Mucosa of rectum (tissue), 2 donors: Measurements from ENCODE around the gene LANCL2.

Experiments used
- H3K27ac ChIP-seq, 2 donors: one replicate each; pipeline ENCODE4 v1.7.0; 2013; ENCODE audit warnings: inconsistent platforms in 2 of 2, low read depth in 2 of 2, low read length in 2 of 2
- H3K27me3 ChIP-seq, 2 donors: one replicate each; pipeline ENCODE4 v1.7.0; 2013; ENCODE audit warnings: low read length in 2 of 2; ENCODE audit not compliant: control insufficient read depth in 2 of 2, insufficient read depth in 2 of 2
- H3K36me3 ChIP-seq, 2 donors: one replicate each; pipeline ENCODE4 v1.7.0; 2013; ENCODE audit warnings: low read length in 2 of 2; ENCODE audit not compliant: control insufficient read depth in 2 of 2, insufficient read depth in 2 of 2
- H3K4me1 ChIP-seq, 2 donors: one replicate each; pipeline ENCODE4 v1.7.0; 2013; ENCODE audit warnings: low read length in 2 of 2, mild to moderate bottlenecking in 1 of 2; ENCODE audit not compliant: control insufficient read depth in 2 of 2, insufficient read depth in 2 of 2
- H3K4me3 ChIP-seq, 2 donors: one replicate each; pipeline ENCODE4 v1.7.0; 2013; ENCODE audit warnings: low read length in 2 of 2
- H3K9ac ChIP-seq, 2 donors: one replicate each; pipeline ENCODE4 v1.7.0; 2013; ENCODE audit warnings: low read length in 2 of 2, low read depth in 1 of 2, mild to moderate bottlenecking in 1 of 2
- H3K9me3 ChIP-seq, 2 donors: one replicate each; pipeline ENCODE4 v1.7.0; 2013; ENCODE audit warnings: low read length in 2 of 2; ENCODE audit not compliant: control insufficient read depth in 2 of 2
- donor health status: healthy.
- donor health status: Normal muscosa, but diverticular disease.

LANCL2 gene, protein sequence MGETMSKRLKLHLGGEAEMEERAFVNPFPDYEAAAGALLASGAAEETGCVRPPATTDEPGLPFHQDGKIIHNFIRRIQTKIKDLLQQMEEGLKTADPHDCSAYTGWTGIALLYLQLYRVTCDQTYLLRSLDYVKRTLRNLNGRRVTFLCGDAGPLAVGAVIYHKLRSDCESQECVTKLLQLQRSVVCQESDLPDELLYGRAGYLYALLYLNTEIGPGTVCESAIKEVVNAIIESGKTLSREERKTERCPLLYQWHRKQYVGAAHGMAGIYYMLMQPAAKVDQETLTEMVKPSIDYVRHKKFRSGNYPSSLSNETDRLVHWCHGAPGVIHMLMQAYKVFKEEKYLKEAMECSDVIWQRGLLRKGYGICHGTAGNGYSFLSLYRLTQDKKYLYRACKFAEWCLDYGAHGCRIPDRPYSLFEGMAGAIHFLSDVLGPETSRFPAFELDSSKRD

GRCh38 chr7:55365205-55365674, at the start of gene LANCL2:
LANCL2 (plus strand) TSS chr7:55365337; CDS start chr7:55366026, 689 bp downstream.
- Histone ChIP-seq H3K9ac (peak within 1 kb of the TSS; percentile 92 to 96), H3K4me1 (peaks cover 9 to 13% of the 10 kb centered on the region in 2 donors), H3K36me3 (no peaks in the 10 kb centered on the region), H3K9me3 (no peaks in the 10 kb centered on the region), H3K27ac (peak within 1 kb of the TSS; percentile 94), H3K27me3 (no peaks in the 10 kb centered on the region), H3K4me3 (peak within 1 kb of the TSS; percentile 97 to 98)

GRCh38 chr7:55325371-55325792, 39.8 kb upstream of the LANCL2 start:
- Histone ChIP-seq H3K4me3 (no peak overlapping the region), H3K4me1 (peaks cover 0 to 3% of the 10 kb centered on the region in 2 donors), H3K9ac (no peak overlapping the region), H3K36me3 (no peaks in the 10 kb centered on the region), H3K27ac (no peak overlapping the region), H3K9me3 (no peaks in the 10 kb centered on the region), H3K27me3 (no peaks in the 10 kb centered on the region)

DNA sequence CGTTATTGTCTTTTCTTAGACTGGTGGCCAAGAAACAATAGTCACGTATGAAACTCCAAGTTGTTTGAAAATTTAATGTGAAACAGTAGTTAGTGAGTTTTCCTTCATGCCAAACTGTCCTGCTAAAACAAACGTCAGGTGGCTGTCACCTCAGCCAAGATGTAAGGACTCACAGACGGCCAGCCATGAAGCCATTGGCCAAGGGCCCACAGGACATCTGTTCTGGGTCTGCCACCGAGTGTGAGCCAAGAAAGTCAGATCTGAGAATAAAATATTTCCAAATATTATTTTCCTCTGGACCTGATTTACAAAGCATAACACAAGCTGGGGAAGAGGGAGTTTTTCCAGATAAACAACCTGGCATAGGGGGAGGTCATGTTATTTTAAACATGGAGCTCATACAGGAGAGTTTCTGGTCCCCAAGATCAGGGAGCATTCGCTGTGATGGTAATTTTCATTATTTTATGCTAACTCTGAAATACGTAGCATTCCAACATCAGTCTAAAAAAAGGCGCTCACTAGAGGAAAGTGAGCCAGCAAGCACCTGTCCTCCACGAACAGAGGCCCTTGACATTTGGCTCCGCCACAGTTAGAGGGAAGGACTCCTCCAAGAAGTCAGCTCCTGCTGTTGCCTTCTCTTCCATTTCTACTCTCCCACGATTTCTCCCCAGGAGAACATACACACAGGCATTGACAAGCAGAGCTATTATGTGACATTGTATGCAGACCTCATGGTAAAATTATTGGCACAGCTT, 38.9 kb upstream of the LANCL2 start:
- Histone ChIP-seq H3K27ac (no peak overlapping the region), H3K9me3 (no peaks in the 10 kb centered on the region), H3K27me3 (no peaks in the 10 kb centered on the region)

GRCh38 chr7:55326945-55327626, 38.1 kb upstream of the LANCL2 start:
- Histone ChIP-seq H3K27ac (no peak overlapping the region), H3K9me3 (no peaks in the 10 kb centered on the region), H3K27me3 (no peaks in the 10 kb centered on the region), H3K9ac (no peak overlapping the region), H3K36me3 (no peaks in the 10 kb centered on the region), H3K4me1 (peaks cover 0 to 3% of the 10 kb centered on the region in 2 donors), H3K4me3 (no peak overlapping the region)

More for the DNA sequence above, 38.9 kb upstream of the LANCL2 start:
- no peaks in the 10 kb centered on the region for H3K36me3 ChIP-seq
- no peak overlapping the region for H3K4me3 ChIP-seq
- H3K9ac ChIP-seq: no peak overlapping the region
- H3K4me1 ChIP-seq: peaks cover 0 to 3% of the 10 kb centered on the region in 2 donors

GRCh38 chr7:55335151-55335550, 30.0 kb upstream of the LANCL2 start:
- H3K36me3 ChIP-seq: no peaks in the 10 kb centered on the region
- no peaks in the 10 kb centered on the region for H3K4me1 ChIP-seq
- no peak overlapping the region for H3K4me3 ChIP-seq
- H3K9ac ChIP-seq: no peak overlapping the region
- no peaks in the 10 kb centered on the region for H3K27me3 ChIP-seq
- no peak overlapping the region for H3K27ac ChIP-seq
- H3K9me3 ChIP-seq: no peaks in the 10 kb centered on the region

DNA sequence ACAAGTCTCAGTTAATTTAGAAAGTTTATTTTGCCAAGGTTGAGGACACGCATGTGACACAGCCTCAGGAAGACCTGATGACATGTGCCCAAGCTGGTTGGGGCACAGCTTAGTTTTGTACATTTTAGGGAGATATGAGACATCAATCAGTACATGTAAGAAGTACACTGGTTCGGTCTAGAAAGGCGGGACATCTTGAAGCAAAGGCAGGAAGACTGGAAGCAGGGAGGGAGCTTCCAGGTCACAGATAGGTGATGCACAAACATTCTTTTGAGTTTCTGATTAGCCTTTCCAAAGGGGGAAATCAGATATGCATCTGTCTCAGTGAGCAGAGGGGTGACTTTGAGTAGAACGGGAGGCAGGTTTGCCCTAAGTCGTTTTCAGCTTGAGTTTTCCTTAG, 29.4 kb upstream of the LANCL2 start:
- Histone ChIP-seq H3K9ac (no peak overlapping the region), H3K4me3 (no peak overlapping the region), H3K36me3 (no peaks in the 10 kb centered on the region), H3K27ac (no peak overlapping the region), H3K9me3 (no peaks in the 10 kb centered on the region), H3K27me3 (no peaks in the 10 kb centered on the region), H3K4me1 (no peaks in the 10 kb centered on the region)

DNA sequence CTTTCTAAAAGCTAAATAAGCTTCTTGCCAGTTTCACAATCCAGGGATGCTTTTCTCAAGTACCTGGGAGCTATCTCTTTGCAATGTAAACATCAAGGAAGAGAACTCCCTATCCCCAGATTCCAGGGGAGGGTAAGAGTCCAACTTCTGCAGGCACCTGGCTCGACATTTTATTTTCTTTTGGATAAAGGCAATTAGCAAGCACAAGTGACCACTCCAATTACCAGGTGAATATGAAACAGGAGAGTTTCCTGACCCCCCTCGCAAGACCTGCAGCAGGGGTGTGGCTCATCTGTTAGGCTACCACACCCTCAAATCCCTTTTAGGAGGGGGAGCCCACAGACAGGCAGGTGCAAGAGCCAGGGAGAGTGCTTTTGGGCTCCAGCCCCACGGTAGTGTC, 28.6 kb upstream of the LANCL2 start:
- Histone ChIP-seq H3K4me3 (no peak overlapping the region), H3K27me3 (no peaks in the 10 kb centered on the region), H3K4me1 (no peaks in the 10 kb centered on the region), H3K27ac (no peak overlapping the region), H3K36me3 (no peaks in the 10 kb centered on the region), H3K9ac (no peak overlapping the region), H3K9me3 (no peaks in the 10 kb centered on the region)

DNA sequence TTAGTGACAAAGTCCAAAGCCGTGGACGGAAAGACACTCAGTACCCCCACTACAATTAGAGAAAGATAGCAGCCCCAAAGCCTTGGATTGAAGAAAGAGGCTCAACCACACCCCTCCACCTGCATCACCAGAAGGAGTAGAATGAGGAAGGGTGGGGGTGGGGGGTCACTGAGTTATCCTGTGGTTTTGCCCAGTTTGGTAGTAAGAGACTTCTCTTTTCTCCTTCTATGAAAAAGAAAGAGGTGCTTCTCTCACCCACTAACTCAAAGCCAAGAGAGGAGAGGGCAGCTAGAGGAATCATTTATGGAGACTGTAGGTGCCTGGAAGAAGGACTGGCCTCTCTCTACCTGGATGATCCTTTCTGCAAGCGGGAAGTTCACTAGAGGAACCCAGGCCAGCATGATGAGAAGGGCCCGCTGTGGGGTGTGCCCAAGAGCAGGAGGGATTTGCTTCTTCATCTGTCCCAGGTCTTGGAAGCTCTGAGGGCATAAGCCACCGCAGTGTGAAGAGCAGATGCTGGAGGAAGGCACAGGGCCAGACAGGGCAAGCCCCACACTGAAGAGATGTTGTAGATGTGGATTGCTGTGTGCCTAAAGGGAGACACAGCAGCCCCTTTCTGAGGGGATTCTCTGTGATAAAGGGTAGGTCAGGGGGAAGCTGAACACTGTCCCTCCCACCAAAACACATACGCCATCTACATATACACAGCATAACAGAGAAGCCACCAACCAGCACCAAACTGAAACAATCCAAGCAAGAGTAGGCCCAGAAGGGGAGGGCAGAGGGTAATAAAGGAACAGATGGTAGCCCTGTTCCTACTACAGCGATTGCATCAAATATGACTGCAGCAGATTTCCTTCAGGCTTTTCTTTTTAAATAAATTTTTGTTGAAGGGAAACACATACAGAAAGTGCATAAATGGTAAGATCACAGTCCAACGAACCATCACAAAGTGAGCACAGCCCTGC, 25.8 kb upstream of the LANCL2 start:
- H3K36me3 ChIP-seq: no peaks in the 10 kb centered on the region
- H3K27me3 ChIP-seq: no peaks in the 10 kb centered on the region
- no peaks in the 10 kb centered on the region for H3K9me3 ChIP-seq
- no peak overlapping the region for H3K9ac ChIP-seq
- H3K4me1 ChIP-seq: no peaks in the 10 kb centered on the region
- no peak overlapping the region for H3K27ac ChIP-seq
- no peak overlapping the region for H3K4me3 ChIP-seq

DNA sequence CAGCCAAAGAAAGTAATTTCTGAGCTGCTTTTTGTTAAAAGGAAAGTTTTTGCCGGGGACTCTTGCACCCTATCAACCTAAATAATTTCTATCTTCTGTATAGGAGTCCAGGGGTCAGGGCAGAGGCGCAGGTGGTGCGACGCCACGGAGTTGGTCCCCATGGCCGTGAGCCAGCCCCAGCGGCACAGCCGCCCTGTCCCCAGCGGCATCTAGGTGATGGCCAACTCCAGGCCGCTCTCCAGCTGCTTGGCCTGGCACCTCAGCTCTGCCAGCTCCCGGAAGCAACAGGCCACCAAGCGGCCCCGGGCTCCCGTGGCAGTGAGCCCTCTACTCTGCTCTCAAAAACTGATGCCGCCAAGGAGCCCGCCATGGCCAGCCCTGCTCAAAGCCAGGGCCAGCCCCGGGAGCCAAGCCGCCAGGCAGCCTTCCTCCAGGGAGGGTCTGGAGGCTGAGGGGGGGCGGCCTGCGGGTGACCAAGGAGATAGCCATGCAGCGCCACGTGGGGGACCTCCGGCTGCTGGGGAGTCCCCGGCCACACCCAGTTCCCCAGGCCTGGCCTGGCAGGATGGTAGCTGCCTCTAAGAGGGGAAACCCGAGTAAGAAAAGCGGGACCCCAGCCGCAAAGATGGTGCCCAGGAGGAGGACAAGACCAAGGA, 22.8 kb upstream of the LANCL2 start:
- Histone ChIP-seq H3K4me1 (no peaks in the 10 kb centered on the region), H3K9ac (no peak overlapping the region), H3K36me3 (no peaks in the 10 kb centered on the region), H3K27ac (no peak overlapping the region), H3K4me3 (no peak overlapping the region), H3K9me3 (no peaks in the 10 kb centered on the region), H3K27me3 (no peaks in the 10 kb centered on the region)
